Tibial nerve (tissue), 4 donors: ENCODE data around the gene GCK. TPM values are rescaled to one million over a fixed set of nuclear protein-coding genes. Genes with fewer than 3 reads are reported as not detected.

Source experiments
- DNase-seq, 2 donors: peaks; one replicate each; pipeline ENCODE4 v3.0.0-alpha.2; 2019; ENCODE audit warnings: low spot score in 2 of 2
- H3K27ac ChIP-seq, 4 donors: fragments of 200-600 bp; sonication (generic) in 3 of 4; one replicate each; pipeline ENCODE4 v1.5.1; 2017 to 2019; ENCODE audit warnings: mild to moderate bottlenecking in 1 of 4
- H3K27me3 ChIP-seq, 2 donors: fragments of 200-600 bp; sonication (generic) in 1 of 2; one replicate each; pipeline versions ENCODE4 v1.5.1 to v1.6.0; 2017 to 2019
- H3K36me3 ChIP-seq, 3 donors: fragments of 200-600 bp; sonication (generic); one replicate each; pipeline ENCODE4 v1.5.1; 2018 to 2019
- H3K4me1 ChIP-seq, 4 donors: fragments of 200-600 bp; sonication (generic) in 3 of 4; one replicate each; pipeline ENCODE4 v1.5.1; 2017 to 2019
- H3K4me3 ChIP-seq, 4 donors: fragments of 200-600 bp; sonication (generic) in 3 of 4; one replicate each; pipeline ENCODE4 v1.5.1; 2017 to 2019; ENCODE audit warnings: mild to moderate bottlenecking in 1 of 4, moderate library complexity in 1 of 4
- H3K9me3 ChIP-seq, 4 donors: fragments of 200-600 bp; sonication (generic) in 3 of 4; one replicate each; pipeline ENCODE4 v1.5.1; 2017 to 2019
- CTCF ChIP-seq, 5 experiments: fragments of 200-600 bp in 3 of 5; fragments of 450-650 bp in 2 of 5; sonication (generic) in 3 of 5; IDR thresholded peaks; one replicate each; pipeline ENCODE4 v1.5.1; 2016 to 2019; ENCODE audit warnings: antibody characterized with exemption in 5 of 5, mild to moderate bottlenecking in 3 of 5, moderate library complexity in 2 of 5
- EP300 ChIP-seq, 2 donors: sonication (generic); formaldehyde crosslinking; IDR thresholded peaks; one replicate each; pipeline ENCODE4 v1.6.1; 2017; ENCODE audit warnings: antibody characterized with exemption in 2 of 2, mild to moderate bottlenecking in 1 of 2
- POLR2A ChIP-seq, 2 donors: fragments of 450-650 bp; IDR thresholded peaks; one replicate each; pipeline ENCODE4 v1.6.1; 2017; ENCODE audit warnings: antibody characterized with exemption in 2 of 2, mild to moderate bottlenecking in 2 of 2, moderate library complexity in 2 of 2
- WGBS, 2 donors: methylation state at CpG; one replicate each; pipeline ENCODE4 v1.1.5; 2018; 5-methylcytosine and 5-hydroxymethylcytosine counted together
- total RNA-seq, 4 donors: library from RNA; depleted of rRNA; stranded (reverse); fragments of >200 nt; gene quantifications; one replicate each; pipeline ENCODE4 v1.1.0, GENCODE V29; 2016

GCK gene
- total RNA-seq, 4 donors from 2014 or later: 2.3 to 3.0 (median 2.4) TPM; not detected in 1

- no peak for DNase-seq
Measured at GRCh38 chr7:44189993-44190872, 994 bp upstream of the GCK start.

GRCh38 chr7:44188480-44189225 lies 586 bp downstream of the GCK start:
- WGBS, 2 donors: 75 to 84% methylated on average over 14 to 16 of the region's 16 CpGs
- H3K9me3 ChIP-seq: no peaks in the 10 kb centered on the region
- TF ChIP-seq CTCF (IDR thresholded peaks at IDR 0.05): no peak
- no peak for TF ChIP-seq POLR2A (IDR thresholded peaks at IDR 0.05)
- no peak for TF ChIP-seq EP300 (IDR thresholded peaks at IDR 0.05)
- no peak overlapping the region for H3K4me3 ChIP-seq
- H3K27ac ChIP-seq: no peak overlapping the region
- no peak for DNase-seq
- no peaks in the 10 kb centered on the region for H3K36me3 ChIP-seq
- no peaks in the 10 kb centered on the region for H3K4me1 ChIP-seq
- peaks cover 0 to 22% of the 10 kb centered on the region in 2 donors for H3K27me3 ChIP-seq

More at GRCh38 chr7:44189993-44190872, 994 bp upstream of the GCK start:
- Histone ChIP-seq H3K27ac (no peak overlapping the region), H3K36me3 (no peaks in the 10 kb centered on the region), H3K4me1 (no peaks in the 10 kb centered on the region), H3K27me3 (peaks cover 0 to 22% of the 10 kb centered on the region in 2 donors), H3K4me3 (no peak overlapping the region), H3K9me3 (no peaks in the 10 kb centered on the region)
- 70 to 79% methylated on average over 13 to 14 of the region's 14 CpGs for WGBS, 2 donors
- no peak for TF ChIP-seq POLR2A (IDR thresholded peaks at IDR 0.05)
- no peak for TF ChIP-seq CTCF (IDR thresholded peaks at IDR 0.05)
- no peak for TF ChIP-seq EP300 (IDR thresholded peaks at IDR 0.05)

GRCh38 chr7:44187636-44188416 lies 1.4 kb downstream of the GCK start:
- 52 to 54% methylated on average over 9 of the region's 9 CpGs for WGBS, 2 donors
- peaks cover 0 to 4% (median 0%) of the 10 kb centered on the region in 4 donors for H3K9me3 ChIP-seq
- no peak for DNase-seq

GRCh38 chr7:44186736-44187135 lies 2.5 kb downstream of the GCK start:
- 73 to 76% methylated on average over 5 of the region's 5 CpGs for WGBS, 2 donors

More at GRCh38 chr7:44187636-44188416, 1.4 kb downstream of the GCK start:
- Histone ChIP-seq H3K4me1 (no peaks in the 10 kb centered on the region), H3K4me3 (no peak overlapping the region), H3K27ac (no peak overlapping the region), H3K27me3 (peaks cover 0 to 18% of the 10 kb centered on the region in 2 donors), H3K36me3 (no peaks in the 10 kb centered on the region)
- no peak for TF ChIP-seq EP300 (IDR thresholded peaks at IDR 0.05)
- TF ChIP-seq CTCF (IDR thresholded peaks at IDR 0.05): no peak
- TF ChIP-seq POLR2A (IDR thresholded peaks at IDR 0.05): no peak

GRCh38 chr7:44185729-44186128 lies 3.5 kb downstream of the GCK start:
- peaks cover 0 to 8% of the 10 kb centered on the region in 2 donors for H3K27me3 ChIP-seq
- H3K9me3 ChIP-seq: peaks cover 0 to 12% (median 0%) of the 10 kb centered on the region in 4 donors
- H3K27ac ChIP-seq: no peak overlapping the region
- H3K4me1 ChIP-seq: no peaks in the 10 kb centered on the region
- TF ChIP-seq EP300 (IDR thresholded peaks at IDR 0.05) (no peak), CTCF (IDR thresholded peaks at IDR 0.05) (no peak), POLR2A (IDR thresholded peaks at IDR 0.05) (no peak)
- no peaks in the 10 kb centered on the region for H3K36me3 ChIP-seq
- 78 to 88% methylated on average over 5 of the region's 5 CpGs for WGBS, 2 donors
- no peak for DNase-seq
- H3K4me3 ChIP-seq: no peak overlapping the region

More at GRCh38 chr7:44186736-44187135, 2.5 kb downstream of the GCK start:
- Histone ChIP-seq H3K4me1 (no peaks in the 10 kb centered on the region), H3K27me3 (peaks cover 0 to 8% of the 10 kb centered on the region in 2 donors), H3K27ac (no peak overlapping the region), H3K9me3 (peaks cover 0 to 12% (median 0%) of the 10 kb centered on the region in 4 donors), H3K36me3 (no peaks in the 10 kb centered on the region), H3K4me3 (no peak overlapping the region)
- no peak for DNase-seq
- TF ChIP-seq POLR2A (IDR thresholded peaks at IDR 0.05) (no peak), EP300 (IDR thresholded peaks at IDR 0.05) (no peak)
